Measurements from ENCODE around the gene AKAP13. TPM values are rescaled to one million over a fixed set of nuclear protein-coding genes. Genes with fewer than 3 reads are reported as not detected.

AKAP13 gene
- total RNA-seq, 2 experiments from 2014 or later = 85.1 to 104 TPM

DNA sequence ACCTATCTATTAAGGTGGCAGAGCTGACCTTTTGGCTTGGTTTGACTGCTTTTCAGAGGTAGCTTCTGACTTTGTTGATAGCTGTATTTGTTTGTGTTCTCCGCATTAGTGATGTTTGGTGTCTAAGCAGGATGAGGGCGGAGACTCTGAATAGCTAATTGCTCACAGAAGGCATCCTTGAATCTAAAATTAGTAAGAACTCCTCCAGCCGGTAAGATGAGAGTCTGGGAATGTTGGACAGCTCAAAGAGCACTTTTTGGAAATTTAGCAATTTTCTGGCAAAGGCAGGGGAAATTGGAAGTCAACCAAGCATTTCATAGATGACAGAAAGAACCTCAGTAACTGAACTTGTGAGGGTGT lies 240.3 kb downstream of the AKAP13 start:
- no peaks in the 10 kb centered on the region for H3K9me3 Mint-ChIP-seq (ENCODE audit: low read depth)
- no peaks in the 10 kb centered on the region for H3K27me3 Mint-ChIP-seq
- DNase-seq (no peak), ATAC-seq (no peak)
- peaks cover 13% of the 10 kb centered on the region for H3K36me3 Mint-ChIP-seq (ENCODE audit: low read depth)
- ChIA-PET POLR2A (interaction anchor here (1.0 kb wide), 1 partner anchor 26 kb away, joined by 5 read pairs; no protein-coding TSS in a partner anchor), CTCF (interaction anchor here (0.9 kb wide), 1 partner anchor 13 kb away, joined by 3 read pairs; no protein-coding TSS in a partner anchor)
- intact Hi-C loops (cut with DNase I, micrococcal nuclease) = loop anchor here (2.0 to 5.0 kb wide), 2 partner anchors 47 to 48 kb away; no protein-coding TSS in a partner anchor
- no peak overlapping the region for H3K4me3 Mint-ChIP-seq
- peaks cover 54% of the 10 kb centered on the region for H3K4me1 Mint-ChIP-seq
- no peak overlapping the region for H3K27ac Mint-ChIP-seq

DNA sequence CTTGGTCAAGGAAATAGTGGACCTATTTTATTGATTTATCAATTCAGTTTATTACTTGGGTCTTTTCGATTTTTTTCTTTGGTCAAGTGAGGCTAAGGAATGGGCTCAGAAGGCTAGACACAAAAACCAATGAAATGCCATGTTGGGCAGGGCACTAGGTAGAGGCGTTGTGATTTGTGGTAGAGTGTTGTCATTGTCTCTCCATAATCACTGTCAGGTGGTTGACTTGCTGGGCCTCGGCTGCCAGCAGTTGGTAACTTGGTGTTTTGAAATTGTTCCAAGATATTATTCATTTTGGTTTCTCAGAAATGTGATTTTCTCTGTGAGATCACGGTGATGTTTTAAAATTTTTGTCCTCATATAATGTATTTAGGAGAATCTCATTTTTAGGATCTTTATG lies 240.7 kb downstream of the AKAP13 start:
- no peak overlapping the region for H3K4me3 Mint-ChIP-seq
- H3K36me3 Mint-ChIP-seq (ENCODE audit: low read depth) = peaks cover 14% of the 10 kb centered on the region
- DNase-seq = peak; percentile 32
- H3K4me1 Mint-ChIP-seq = peaks cover 54% of the 10 kb centered on the region
- intact Hi-C loops (cut with DNase I, micrococcal nuclease) = loop anchor here (2.0 to 5.0 kb wide), 2 partner anchors 46 to 48 kb away; no protein-coding TSS in a partner anchor
- ATAC-seq = no peak
- H3K9me3 Mint-ChIP-seq (ENCODE audit: low read depth) = no peaks in the 10 kb centered on the region
- ChIA-PET CTCF (interaction anchor here (0.9 kb wide), 1 partner anchor 12 kb away, joined by 3 read pairs; no protein-coding TSS in a partner anchor), POLR2A (interaction anchor here (1.0 kb wide), 1 partner anchor 25 kb away, joined by 5 read pairs; no protein-coding TSS in a partner anchor)
- H3K27me3 Mint-ChIP-seq = no peaks in the 10 kb centered on the region
- H3K27ac Mint-ChIP-seq = no peak overlapping the region

DNA sequence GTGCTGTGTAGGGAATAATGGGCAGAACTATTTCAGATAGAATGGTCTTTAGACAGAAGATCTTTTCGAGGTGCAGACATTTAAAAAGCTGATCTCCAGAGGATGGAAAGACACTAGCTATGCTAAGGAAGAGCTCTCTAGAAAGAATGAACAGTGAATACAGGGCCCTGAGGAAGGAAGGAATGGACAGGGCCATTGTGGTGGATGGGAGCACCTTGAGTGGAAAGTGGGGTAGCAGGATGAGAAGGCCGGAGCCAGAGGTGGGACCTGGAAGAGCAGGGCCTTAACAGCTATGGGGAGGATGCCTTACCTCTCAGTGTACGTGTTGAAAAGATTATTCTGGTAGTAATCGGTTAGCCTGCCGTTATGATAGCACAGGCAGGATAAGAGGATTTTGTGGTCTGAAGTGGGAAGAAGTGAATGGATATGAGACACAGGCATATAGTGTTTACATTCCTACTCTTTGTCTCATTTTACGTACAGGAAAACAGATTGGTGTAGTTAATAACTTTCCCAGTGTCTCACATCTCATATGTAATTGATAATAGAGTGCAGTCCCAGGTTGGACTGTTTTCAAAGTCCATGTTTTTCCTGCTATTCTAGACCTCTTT lies 241.9 kb downstream of the AKAP13 start:
- Mint-ChIP-seq H3K27ac (peak overlapping the region; percentile 44), H3K4me1 (peaks cover 56% of the 10 kb centered on the region), H3K4me3 (peak overlapping the region; percentile 40), H3K27me3 (no peaks in the 10 kb centered on the region), H3K9me3 (ENCODE audit: low read depth) (no peaks in the 10 kb centered on the region), H3K36me3 (ENCODE audit: low read depth) (peaks cover 23% of the 10 kb centered on the region)
- CTCF ChIA-PET = interaction anchor here (0.8 to 2.1 kb wide), 3 partner anchors 17 to 80 kb away, joined by 3 to 6 read pairs (median 4); no protein-coding TSS in a partner anchor
- ATAC-seq = no peak
- intact Hi-C loops (cut with DNase I, micrococcal nuclease) = loop anchor here in 1 of 2 experiments (5.0 kb wide), 1 partner anchor 45 kb away; no protein-coding TSS in a partner anchor
- POLR2A ChIA-PET = interaction anchor here (0.6 to 1.0 kb wide), 2 partner anchors 24 to 79 kb away, joined by 3 read pairs; no protein-coding TSS in a partner anchor
- no peak for DNase-seq

DNA sequence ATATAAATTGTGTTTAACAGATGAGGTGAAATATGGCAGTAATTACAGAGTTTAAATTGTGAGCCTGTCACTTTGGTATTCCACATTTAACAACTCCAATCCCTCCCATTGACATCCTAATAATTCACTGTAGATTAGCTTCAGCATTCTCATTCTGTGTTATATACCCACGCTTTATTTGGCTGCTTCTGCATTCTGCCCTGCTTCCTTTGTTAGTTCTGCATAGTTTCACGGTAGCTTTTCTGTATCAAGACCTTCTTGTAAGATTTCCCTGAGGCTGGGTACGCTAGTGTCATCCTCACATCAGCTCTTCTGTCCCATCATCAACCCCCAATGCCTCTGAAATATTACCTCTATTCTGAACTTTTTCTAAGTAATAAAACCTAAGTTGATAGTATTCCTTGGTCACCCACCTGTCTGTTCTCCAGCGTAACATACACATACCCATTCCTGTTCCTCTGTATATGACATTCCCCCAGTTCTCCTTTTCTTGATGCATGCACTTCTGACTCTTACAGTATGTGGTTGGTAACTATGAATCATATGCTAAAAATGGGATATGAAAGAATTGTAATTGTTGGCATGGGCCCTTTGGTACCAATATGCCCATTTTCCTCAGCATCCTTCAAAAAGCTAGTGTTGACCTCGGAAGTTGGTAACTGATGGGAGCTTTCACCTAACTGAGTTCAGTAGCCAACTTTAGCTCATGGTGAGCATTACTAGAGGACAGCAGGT lies 243.1 kb downstream of the AKAP13 start:
- no peak for DNase-seq
- ChIA-PET POLR2A (no interaction called here), CTCF (interaction anchor here (0.6 to 2.1 kb wide), 4 partner anchors 16 to 296 kb away, joined by 3 to 6 read pairs (median 4); no protein-coding TSS in a partner anchor)
- no peaks in the 10 kb centered on the region for H3K9me3 Mint-ChIP-seq (ENCODE audit: low read depth)
- H3K36me3 Mint-ChIP-seq (ENCODE audit: low read depth) = peaks cover 21% of the 10 kb centered on the region
- peaks cover 60% of the 10 kb centered on the region for H3K4me1 Mint-ChIP-seq
- no peak for ATAC-seq
- no peaks in the 10 kb centered on the region for H3K27me3 Mint-ChIP-seq
- peak overlapping the region; percentile 17 for H3K4me3 Mint-ChIP-seq
- intact Hi-C loops (cut with DNase I, micrococcal nuclease) = loop anchor here in 1 of 2 experiments (5.0 kb wide), 1 partner anchor 44 kb away; no protein-coding TSS in a partner anchor
- peak overlapping the region; percentile 66 for H3K27ac Mint-ChIP-seq

DNA sequence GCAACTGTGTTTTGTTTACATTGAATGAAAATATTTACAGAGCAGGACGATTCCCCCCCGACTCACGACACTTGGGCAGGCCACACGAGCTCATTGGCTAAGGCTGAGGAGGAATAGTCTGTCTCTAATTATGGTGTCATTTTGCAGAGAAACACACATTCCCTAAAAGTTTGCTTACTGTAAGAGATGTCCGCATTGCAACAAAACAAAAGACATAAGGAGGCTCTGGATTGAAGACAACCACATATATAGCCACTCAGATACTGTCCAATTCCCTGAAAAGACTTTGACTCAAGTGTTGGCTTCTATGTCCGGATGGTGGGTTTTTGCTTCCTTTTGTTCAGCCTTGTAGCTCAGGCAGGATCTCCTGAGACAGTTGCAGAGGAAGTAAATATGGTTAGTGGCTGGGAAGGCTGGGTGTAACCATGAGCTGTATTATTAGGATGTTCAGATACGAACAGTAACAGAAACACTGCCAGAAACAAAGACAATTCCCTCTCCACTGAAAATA lies 243.9 kb downstream of the AKAP13 start:
- H3K4me3 Mint-ChIP-seq = no peak overlapping the region
- peaks cover 64% of the 10 kb centered on the region for H3K4me1 Mint-ChIP-seq
- intact Hi-C loops (cut with DNase I, micrococcal nuclease) = loop anchor here in 1 of 2 experiments (5.0 kb wide), 1 partner anchor 43 kb away; no protein-coding TSS in a partner anchor
- no peak for DNase-seq
- H3K27ac Mint-ChIP-seq = peak overlapping the region; percentile 90
- H3K9me3 Mint-ChIP-seq (ENCODE audit: low read depth) = no peaks in the 10 kb centered on the region
- peaks cover 21% of the 10 kb centered on the region for H3K36me3 Mint-ChIP-seq (ENCODE audit: low read depth)
- ChIA-PET CTCF (interaction anchor here (0.6 to 0.7 kb wide), 2 partner anchors 30 to 297 kb away, joined by 3 to 4 read pairs; no protein-coding TSS in a partner anchor), POLR2A (no interaction called here)
- no peak for ATAC-seq
- H3K27me3 Mint-ChIP-seq = no peaks in the 10 kb centered on the region

DNA sequence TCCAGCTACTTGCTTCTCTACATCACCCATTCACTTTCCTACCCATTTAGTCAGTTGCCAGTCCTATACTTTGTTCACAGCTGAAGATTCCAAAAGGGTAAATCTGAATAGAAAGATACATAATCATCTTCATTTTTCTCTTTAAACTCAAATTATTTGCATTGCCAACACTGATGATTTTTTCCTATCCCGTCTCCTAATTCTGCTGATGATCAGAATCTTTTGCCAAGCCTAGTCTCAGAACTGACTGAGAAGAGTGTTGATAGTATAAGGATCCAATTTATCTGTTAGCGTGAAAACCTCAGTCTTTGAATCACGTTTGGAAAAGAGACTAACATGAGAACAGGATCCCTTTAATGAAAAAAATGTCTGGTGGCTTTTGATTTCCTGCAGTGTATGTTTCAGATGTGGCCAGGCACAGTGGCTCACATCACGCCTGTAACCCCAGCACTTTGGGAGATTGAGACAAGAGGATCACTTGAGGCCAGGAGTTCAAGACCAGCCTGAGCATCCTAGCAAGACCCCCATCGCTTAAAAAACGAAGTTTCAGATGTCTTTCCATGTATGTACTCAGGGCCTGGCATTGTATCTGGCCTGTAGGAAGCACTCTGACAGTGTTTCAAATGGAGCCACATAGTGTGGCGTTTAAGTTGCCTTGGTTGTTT lies 244.9 kb downstream of the AKAP13 start:
- H3K9me3 Mint-ChIP-seq (ENCODE audit: low read depth) = no peaks in the 10 kb centered on the region
- H3K27me3 Mint-ChIP-seq = no peaks in the 10 kb centered on the region
- H3K27ac Mint-ChIP-seq = peak overlapping the region; percentile 90
- CTCF ChIA-PET = no interaction called here
- intact Hi-C loops (cut with DNase I, micrococcal nuclease) = no loop called here
- ATAC-seq = peak; percentile 23
- H3K36me3 Mint-ChIP-seq (ENCODE audit: low read depth) = peaks cover 24% of the 10 kb centered on the region
- H3K4me1 Mint-ChIP-seq = peaks cover 67% of the 10 kb centered on the region
- POLR2A ChIA-PET = interaction anchor here (1.1 to 1.2 kb wide), 3 partner anchors 21 to 66 kb away, joined by 3 to 11 read pairs (median 5); no protein-coding TSS in a partner anchor
- peak; percentile 29 for DNase-seq
- H3K4me3 Mint-ChIP-seq = peak overlapping the region; percentile 22

DNA sequence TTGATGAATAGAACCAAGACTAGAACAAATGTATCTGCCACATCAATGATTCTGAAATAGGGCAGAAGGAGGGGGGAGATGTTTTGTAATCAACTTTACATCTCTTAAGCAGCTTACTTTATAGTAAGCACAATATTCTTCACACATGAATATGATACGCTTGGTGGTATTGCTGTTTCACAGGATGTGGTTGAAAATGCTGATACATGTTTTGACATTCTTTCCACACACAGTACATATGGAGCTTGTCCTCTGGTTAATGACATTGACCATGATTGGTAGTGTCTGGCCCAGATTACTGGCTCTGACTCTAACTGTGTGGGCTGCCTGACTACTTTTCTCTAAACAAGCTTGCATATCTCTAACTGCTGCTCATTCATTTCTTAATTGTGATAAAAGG lies 245.5 kb downstream of the AKAP13 start:
- POLR2A ChIA-PET = interaction anchor here (1.1 to 1.2 kb wide), 3 partner anchors 21 to 66 kb away, joined by 3 to 11 read pairs (median 5); no protein-coding TSS in a partner anchor
- intact Hi-C loops (cut with DNase I, micrococcal nuclease) = no loop called here
- Mint-ChIP-seq H3K27me3 (no peaks in the 10 kb centered on the region), H3K27ac (peak overlapping the region; percentile 90), H3K36me3 (ENCODE audit: low read depth) (peaks cover 26% of the 10 kb centered on the region), H3K4me3 (peak overlapping the region; percentile 22), H3K4me1 (peaks cover 69% of the 10 kb centered on the region), H3K9me3 (ENCODE audit: low read depth) (no peaks in the 10 kb centered on the region)
- ATAC-seq (peak; percentile 84), DNase-seq (peak; percentile 48)
- CTCF ChIA-PET = no interaction called here

DNA sequence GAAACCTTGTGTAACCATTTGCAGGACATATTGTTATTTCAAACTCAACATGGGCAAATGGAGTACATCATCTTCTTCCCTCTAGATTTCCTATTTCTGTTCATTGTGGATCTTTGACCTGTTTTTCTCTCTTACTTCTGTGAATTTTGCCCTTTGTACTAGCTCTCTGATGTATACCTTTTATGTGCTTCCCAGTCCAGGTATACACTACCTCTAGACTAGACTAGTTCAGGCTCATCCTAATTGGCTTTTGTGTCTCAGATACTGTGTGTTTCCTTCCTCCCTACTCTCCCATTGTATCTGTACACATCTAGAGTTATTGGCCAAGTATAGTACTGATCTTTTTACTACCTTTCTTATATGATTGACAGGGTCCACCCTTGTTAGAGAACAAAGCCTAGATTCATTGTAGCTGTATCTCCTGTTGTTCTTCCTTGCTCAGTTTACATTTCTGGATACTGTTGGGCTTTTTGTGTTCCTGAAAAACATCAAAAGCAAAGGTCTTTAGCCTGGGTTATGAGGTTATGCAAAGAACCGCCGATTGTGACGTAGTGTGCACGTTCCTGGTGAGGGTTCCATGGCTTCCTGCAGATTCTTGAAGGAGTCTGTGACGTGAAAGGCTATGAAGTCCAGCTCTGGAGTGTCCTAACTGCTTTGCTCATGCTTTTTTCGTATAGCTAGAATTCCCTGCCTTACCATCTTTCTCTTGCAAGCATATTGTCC lies 247.0 kb downstream of the AKAP13 start:
- Mint-ChIP-seq H3K9me3 (ENCODE audit: low read depth) (no peaks in the 10 kb centered on the region), H3K4me3 (no peak overlapping the region), H3K27me3 (no peaks in the 10 kb centered on the region), H3K4me1 (peaks cover 61% of the 10 kb centered on the region), H3K36me3 (ENCODE audit: low read depth) (peaks cover 24% of the 10 kb centered on the region), H3K27ac (peak overlapping the region; percentile 19)
- intact Hi-C loops (cut with DNase I, micrococcal nuclease) = no loop called here
- no peak for ATAC-seq
- POLR2A ChIA-PET = no interaction called here
- CTCF ChIA-PET = interaction anchor here (0.6 to 2.6 kb wide), 7 partner anchors 11 to 51 kb away, joined by 3 to 10 read pairs (median 3); no protein-coding TSS in a partner anchor
- no peak for DNase-seq

DNA sequence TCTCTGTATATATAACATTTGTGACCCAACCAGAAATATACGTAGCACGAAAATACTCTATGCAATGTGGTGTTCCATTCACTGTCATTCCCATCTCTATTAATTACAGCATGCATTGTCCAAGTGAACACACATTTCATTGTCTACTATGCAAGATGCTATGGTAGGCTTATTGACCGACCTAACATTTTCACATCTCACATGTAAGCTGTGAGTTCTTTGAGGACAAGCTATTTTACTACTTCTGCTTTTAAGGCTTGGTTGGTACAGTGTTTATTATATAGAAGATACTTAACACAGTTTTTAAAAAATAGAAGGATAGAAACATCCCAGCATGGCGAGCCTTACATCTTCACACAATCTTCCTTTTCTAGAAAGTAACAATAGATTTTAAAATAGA lies 249.9 kb downstream of the AKAP13 start:
- intact Hi-C loops (cut with DNase I, micrococcal nuclease) = loop anchor here in 1 of 2 experiments (2.0 kb wide), 1 partner anchor 14 kb away; no protein-coding TSS in a partner anchor
- H3K27me3 Mint-ChIP-seq = no peaks in the 10 kb centered on the region
- DNase-seq = no peak
- no peak for ATAC-seq
- H3K27ac Mint-ChIP-seq = peak overlapping the region; percentile 53
- H3K4me1 Mint-ChIP-seq = peaks cover 36% of the 10 kb centered on the region
- H3K36me3 Mint-ChIP-seq (ENCODE audit: low read depth) = peaks cover 22% of the 10 kb centered on the region
- ChIA-PET CTCF (no interaction called here), POLR2A (no interaction called here)
- H3K9me3 Mint-ChIP-seq (ENCODE audit: low read depth) = no peaks in the 10 kb centered on the region
- H3K4me3 Mint-ChIP-seq = no peak overlapping the region

DNA sequence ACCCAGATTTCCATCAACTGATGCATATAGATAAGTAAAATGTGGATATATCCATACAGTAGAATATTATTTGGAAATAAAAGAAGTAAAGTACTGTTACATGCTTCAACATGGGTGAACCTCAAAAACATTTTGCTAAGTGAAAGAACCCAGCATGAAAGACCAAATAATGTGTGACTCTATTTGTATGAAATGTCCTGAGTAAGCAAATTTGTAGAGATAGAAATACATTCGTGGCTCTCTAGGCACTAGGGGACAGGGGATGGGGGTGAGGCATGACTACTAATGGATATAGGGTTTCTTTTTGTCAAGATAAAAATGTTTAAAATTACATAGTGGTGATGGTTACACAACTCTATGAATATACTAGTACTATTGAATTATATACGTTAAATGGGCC lies 250.6 kb downstream of the AKAP13 start:
- Mint-ChIP-seq H3K27me3 (no peaks in the 10 kb centered on the region), H3K36me3 (ENCODE audit: low read depth) (peaks cover 18% of the 10 kb centered on the region), H3K9me3 (ENCODE audit: low read depth) (no peaks in the 10 kb centered on the region), H3K4me1 (peaks cover 33% of the 10 kb centered on the region), H3K27ac (no peak overlapping the region), H3K4me3 (no peak overlapping the region)
- DNase-seq (no peak), ATAC-seq (no peak)
- CTCF ChIA-PET = no interaction called here
- POLR2A ChIA-PET = no interaction called here
- intact Hi-C loops (cut with DNase I, micrococcal nuclease) = loop anchor here in 1 of 2 experiments (2.0 kb wide), 1 partner anchor 14 kb away; no protein-coding TSS in a partner anchor

All from activated CD4-positive, alpha-beta T cell treated with anti-CD3 and anti-CD28 coated beads for 36 hours (primary cell).